ENCODE data around the gene ATP5F1B.

DNA sequence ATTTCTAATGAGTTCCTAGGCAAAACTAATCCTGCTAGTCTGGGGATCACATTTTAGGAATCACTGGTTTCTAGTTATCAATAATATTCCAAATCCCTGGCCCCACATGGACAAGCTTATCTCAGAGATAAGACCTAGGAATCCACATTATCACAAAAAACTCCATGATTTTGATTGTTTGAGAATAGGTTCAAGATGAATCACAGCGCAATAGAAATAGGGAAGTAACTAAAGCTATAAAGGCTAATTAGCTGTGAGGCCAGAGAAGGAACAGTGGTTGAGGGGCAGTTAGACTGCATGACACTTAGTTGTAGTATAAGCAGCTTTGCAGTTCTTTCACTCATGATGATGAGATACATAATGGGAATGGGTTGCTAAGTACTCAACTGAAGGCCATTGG lies 13.1 kb upstream of the ATP5F1B start:
- no peak for TF ChIP-seq ZNF138 (CRISPR knock-in tag; conservative IDR thresholded peaks at IDR 0.05)
- no peak for TF ChIP-seq IRF2 (CRISPR knock-in tag; IDR thresholded peaks at IDR 0.05; ENCODE audit: borderline replicate concordance, low read depth)
- no peak for TF ChIP-seq FOXP1 (CRISPR knock-in tag; IDR thresholded peaks at IDR 0.05; ENCODE audit: borderline replicate concordance)
- TF ChIP-seq, protein P1, sequence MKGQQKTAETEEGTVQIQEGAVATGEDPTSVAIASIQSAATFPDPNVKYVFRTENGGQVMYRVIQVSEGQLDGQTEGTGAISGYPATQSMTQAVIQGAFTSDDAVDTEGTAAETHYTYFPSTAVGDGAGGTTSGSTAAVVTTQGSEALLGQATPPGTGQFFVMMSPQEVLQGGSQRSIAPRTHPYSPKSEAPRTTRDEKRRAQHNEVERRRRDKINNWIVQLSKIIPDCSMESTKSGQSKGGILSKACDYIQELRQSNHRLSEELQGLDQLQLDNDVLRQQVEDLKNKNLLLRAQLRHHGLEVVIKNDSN (CRISPR knock-in tag; IDR thresholded peaks at IDR 0.05) = no peak
- TF ChIP-seq, protein P2, sequence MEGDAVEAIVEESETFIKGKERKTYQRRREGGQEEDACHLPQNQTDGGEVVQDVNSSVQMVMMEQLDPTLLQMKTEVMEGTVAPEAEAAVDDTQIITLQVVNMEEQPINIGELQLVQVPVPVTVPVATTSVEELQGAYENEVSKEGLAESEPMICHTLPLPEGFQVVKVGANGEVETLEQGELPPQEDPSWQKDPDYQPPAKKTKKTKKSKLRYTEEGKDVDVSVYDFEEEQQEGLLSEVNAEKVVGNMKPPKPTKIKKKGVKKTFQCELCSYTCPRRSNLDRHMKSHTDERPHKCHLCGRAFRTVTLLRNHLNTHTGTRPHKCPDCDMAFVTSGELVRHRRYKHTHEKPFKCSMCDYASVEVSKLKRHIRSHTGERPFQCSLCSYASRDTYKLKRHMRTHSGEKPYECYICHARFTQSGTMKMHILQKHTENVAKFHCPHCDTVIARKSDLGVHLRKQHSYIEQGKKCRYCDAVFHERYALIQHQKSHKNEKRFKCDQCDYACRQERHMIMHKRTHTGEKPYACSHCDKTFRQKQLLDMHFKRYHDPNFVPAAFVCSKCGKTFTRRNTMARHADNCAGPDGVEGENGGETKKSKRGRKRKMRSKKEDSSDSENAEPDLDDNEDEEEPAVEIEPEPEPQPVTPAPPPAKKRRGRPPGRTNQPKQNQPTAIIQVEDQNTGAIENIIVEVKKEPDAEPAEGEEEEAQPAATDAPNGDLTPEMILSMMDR (IDR thresholded peaks at IDR 0.05) = no peak
- TF ChIP-seq GABPB1 (CRISPR knock-in tag; IDR thresholded peaks at IDR 0.05) = no peak
- no peak for TF ChIP-seq NR2C2 (CRISPR knock-in tag; IDR thresholded peaks at IDR 0.05)
- TF ChIP-seq, protein P3, sequence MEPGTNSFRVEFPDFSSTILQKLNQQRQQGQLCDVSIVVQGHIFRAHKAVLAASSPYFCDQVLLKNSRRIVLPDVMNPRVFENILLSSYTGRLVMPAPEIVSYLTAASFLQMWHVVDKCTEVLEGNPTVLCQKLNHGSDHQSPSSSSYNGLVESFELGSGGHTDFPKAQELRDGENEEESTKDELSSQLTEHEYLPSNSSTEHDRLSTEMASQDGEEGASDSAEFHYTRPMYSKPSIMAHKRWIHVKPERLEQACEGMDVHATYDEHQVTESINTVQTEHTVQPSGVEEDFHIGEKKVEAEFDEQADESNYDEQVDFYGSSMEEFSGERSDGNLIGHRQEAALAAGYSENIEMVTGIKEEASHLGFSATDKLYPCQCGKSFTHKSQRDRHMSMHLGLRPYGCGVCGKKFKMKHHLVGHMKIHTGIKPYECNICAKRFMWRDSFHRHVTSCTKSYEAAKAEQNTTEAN (CRISPR knock-in tag; IDR thresholded peaks at IDR 0.05) = no peak
- TF ChIP-seq TEAD4 (CRISPR knock-in tag; IDR thresholded peaks at IDR 0.05) = no peak
- no peak for TF ChIP-seq ZNF317 (CRISPR knock-in tag; IDR thresholded peaks at IDR 0.05; ENCODE audit: borderline replicate concordance, low read depth)
- TF ChIP-seq, protein P4, sequence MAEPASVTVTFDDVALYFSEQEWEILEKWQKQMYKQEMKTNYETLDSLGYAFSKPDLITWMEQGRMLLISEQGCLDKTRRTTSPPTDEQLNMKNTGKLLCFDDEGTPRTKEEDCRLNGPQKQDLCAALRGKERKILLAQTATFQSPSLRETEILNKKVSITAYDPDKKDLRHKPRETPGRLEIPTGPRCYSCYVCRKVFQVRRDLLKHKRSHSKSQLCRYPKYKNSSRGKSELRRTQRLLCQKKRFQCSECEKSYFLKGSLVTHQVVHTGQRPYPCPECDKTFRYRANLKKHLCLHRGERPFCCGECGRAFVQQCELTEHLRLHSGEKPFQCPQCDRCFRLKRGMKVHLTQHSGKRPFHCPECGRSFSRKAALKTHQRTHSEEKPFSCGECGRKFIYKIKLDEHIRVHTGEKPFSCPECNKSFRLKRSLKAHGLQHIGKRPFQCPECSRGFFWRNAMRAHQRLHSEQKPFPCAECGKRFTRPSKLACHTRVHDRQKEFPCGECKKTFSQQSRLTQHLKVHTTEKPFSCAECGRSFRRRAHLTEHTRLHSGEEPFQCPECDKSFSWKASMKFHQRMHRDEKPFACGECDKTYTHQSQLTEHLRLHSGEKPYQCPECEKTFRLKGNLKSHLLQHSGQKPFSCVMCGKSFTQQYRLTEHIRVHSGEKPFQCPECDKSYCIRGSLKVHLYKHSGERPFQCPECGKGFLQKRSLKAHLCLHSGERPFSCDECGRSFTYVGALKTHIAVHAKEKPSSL (CRISPR knock-in tag; conservative IDR thresholded peaks at IDR 0.05) = no peak
- TF ChIP-seq, protein P5, sequence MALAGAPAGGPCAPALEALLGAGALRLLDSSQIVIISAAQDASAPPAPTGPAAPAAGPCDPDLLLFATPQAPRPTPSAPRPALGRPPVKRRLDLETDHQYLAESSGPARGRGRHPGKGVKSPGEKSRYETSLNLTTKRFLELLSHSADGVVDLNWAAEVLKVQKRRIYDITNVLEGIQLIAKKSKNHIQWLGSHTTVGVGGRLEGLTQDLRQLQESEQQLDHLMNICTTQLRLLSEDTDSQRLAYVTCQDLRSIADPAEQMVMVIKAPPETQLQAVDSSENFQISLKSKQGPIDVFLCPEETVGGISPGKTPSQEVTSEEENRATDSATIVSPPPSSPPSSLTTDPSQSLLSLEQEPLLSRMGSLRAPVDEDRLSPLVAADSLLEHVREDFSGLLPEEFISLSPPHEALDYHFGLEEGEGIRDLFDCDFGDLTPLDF (CRISPR knock-in tag; IDR thresholded peaks at IDR 0.05) = no peak
- TF ChIP-seq, protein P6, sequence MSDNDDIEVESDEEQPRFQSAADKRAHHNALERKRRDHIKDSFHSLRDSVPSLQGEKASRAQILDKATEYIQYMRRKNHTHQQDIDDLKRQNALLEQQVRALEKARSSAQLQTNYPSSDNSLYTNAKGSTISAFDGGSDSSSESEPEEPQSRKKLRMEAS (CRISPR knock-in tag; IDR thresholded peaks at IDR 0.05) = no peak
- no peak for TF ChIP-seq CREB1 (CRISPR knock-in tag; IDR thresholded peaks at IDR 0.05)
